OCI-LY3 (cell line): ENCODE data around the gene ZDHHC14.

Experiments used
- H2AFZ ChIP-seq: fragments of 200-600, 300-600 bp; shearing (Covaris generic); 2 replicates; pipeline ENCODE4 v1.6.0; 2014; ENCODE audit warnings: antibody characterized with exemption, low read depth, low read length
- H3K27ac ChIP-seq: fragments of 200-600, 300-600 bp; sonication (generic); 2 replicates; pipeline ENCODE4 v1.5.1; 2014; ENCODE audit warnings: mild to moderate bottlenecking, low read length, moderate library complexity, mixed read lengths
- H3K27me3 ChIP-seq: fragments of 200-600, 300-600 bp; sonication (generic); 2 replicates; pipeline ENCODE4 v1.6.1; 2014; ENCODE audit warnings: low read depth, low read length, mixed read lengths
- H3K36me3 ChIP-seq: fragments of 200-600, 300-600 bp; sonication (generic); replicated peaks from 2 replicates; pipeline ENCODE3; 2014; ENCODE audit warnings: low read depth, low read length, mixed read lengths
- H3K4me1 ChIP-seq: fragments of 300-600, 200-600 bp; sonication (generic); 2 replicates; pipeline ENCODE4 v1.6.1; 2014; ENCODE audit warnings: low read length, mixed read lengths
- H3K4me2 ChIP-seq: fragments of 200-600, 300-600 bp; sonication (generic); 2 replicates; pipeline ENCODE4 v1.6.1; 2014; ENCODE audit warnings: low read length, mixed read lengths
- H3K4me3 ChIP-seq: fragments of 300-600, 200-600 bp; sonication (generic); 2 replicates; pipeline ENCODE4 v1.5.1; 2014; ENCODE audit warnings: antibody characterized with exemption, mild to moderate bottlenecking, low read length, moderate library complexity
- H3K79me2 ChIP-seq: fragments of 300-600, 200-600 bp; shearing (Covaris generic); 2 replicates; pipeline ENCODE4 v1.6.1; 2014; ENCODE audit warnings: mild to moderate bottlenecking, low read length, mixed read lengths
- H3K9ac ChIP-seq: fragments of 300-600, 200-600 bp; shearing (Covaris generic); 2 replicates; pipeline ENCODE4 v1.6.0; 2014; ENCODE audit warnings: mild to moderate bottlenecking, low read length, moderate library complexity
- H3K9me3 ChIP-seq: fragments of 200-600, 300-600 bp; shearing (Covaris generic); 2 replicates; pipeline ENCODE4 v1.6.1; 2014; ENCODE audit warnings: low read length, mixed read lengths; ENCODE audit not compliant: insufficient read depth
- H4K20me1 ChIP-seq: fragments of 200-600, 300-600 bp; sonication (generic); 2 replicates; pipeline ENCODE4 v1.6.1; 2016; ENCODE audit warnings: low read length, mixed read lengths; ENCODE audit not compliant: insufficient read depth
- EZH2phosphoT487 ChIP-seq: fragments of 200-600 bp; shearing (Covaris generic); IDR thresholded peaks from 2 replicates; pipeline ENCODE4 v1.6.1; 2018; ENCODE audit warnings: antibody characterized with exemption, mixed run types, low read depth
- TF ChIP-seq, protein P1 (sequence below): fragments of 200-600, 300-600 bp; sonication (generic); IDR thresholded peaks from 2 replicates; pipeline ENCODE4 v1.5.1; 2014; ENCODE audit warnings: antibody characterized with exemption, low read length, low read depth

The ZDHHC14 gene

DNA sequence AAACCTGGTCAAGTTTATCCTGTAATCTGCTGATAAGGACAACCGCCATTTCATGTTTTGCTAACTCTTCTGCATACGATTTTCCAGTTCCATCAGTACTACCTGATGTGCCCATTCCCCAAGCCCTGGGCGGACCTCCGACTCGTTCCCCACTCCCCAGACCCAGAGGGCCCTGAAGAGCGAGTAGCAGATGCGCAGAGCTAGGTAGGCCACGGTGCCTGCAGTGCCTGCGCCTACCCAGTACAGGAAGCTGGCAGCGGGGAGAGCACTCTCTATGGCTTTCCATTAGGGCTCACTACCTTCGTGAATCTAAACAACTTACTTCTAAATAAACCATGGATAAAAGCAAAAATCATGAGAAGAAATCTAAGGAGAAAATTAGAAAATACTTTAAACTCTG lies 14.3 kb upstream of the ZDHHC14 start:
- no peak for TF ChIP-seq EZH2phosphoT487
- TF ChIP-seq, protein P1, sequence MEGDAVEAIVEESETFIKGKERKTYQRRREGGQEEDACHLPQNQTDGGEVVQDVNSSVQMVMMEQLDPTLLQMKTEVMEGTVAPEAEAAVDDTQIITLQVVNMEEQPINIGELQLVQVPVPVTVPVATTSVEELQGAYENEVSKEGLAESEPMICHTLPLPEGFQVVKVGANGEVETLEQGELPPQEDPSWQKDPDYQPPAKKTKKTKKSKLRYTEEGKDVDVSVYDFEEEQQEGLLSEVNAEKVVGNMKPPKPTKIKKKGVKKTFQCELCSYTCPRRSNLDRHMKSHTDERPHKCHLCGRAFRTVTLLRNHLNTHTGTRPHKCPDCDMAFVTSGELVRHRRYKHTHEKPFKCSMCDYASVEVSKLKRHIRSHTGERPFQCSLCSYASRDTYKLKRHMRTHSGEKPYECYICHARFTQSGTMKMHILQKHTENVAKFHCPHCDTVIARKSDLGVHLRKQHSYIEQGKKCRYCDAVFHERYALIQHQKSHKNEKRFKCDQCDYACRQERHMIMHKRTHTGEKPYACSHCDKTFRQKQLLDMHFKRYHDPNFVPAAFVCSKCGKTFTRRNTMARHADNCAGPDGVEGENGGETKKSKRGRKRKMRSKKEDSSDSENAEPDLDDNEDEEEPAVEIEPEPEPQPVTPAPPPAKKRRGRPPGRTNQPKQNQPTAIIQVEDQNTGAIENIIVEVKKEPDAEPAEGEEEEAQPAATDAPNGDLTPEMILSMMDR, result no peak
- Histone ChIP-seq H4K20me1 (no peaks in the 10 kb centered on the region), H3K79me2 (no peaks in the 10 kb centered on the region), H3K9ac (no peak overlapping the region), H3K27ac (no peak overlapping the region), H3K4me2 (no peak overlapping the region), H2AFZ (no peak overlapping the region), H3K36me3 (no peaks in the 10 kb centered on the region), H3K9me3 (no peaks in the 10 kb centered on the region), H3K27me3 (no peaks in the 10 kb centered on the region), H3K4me1 (no peaks in the 10 kb centered on the region), H3K4me3 (no peak overlapping the region)

DNA sequence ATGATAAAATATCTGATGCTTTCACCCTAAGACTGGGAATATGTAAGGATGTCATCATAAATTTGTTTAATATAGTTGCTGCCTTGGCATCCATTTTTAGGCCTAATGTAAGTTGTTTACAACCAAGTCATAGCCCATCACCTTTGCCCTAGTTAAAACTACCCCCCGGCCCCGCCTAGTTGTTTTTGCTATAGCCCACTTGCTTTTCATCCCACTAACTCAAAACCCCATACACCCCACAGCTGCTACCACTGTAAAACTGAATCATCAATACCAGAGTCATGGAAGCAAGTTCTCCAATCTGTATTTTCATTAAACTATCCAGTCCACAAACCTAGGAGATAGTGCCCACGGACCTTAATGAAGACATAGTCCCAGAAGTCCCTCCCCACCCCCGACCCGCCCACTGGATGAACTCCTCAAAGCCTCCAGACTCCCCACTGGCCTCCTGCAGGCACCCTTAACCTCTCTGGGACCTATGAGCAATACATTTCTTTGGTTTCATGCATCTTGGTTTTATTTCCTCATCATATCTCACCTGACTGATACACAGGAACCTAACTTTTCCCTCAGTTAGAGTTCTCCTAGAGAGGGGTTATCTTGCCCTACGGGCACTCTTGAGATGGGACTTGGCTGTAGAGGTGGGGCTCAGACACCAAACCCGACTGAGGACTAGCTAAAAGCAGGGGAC lies 12.5 kb upstream of the ZDHHC14 start:
- no peaks in the 10 kb centered on the region for H3K79me2 ChIP-seq

DNA sequence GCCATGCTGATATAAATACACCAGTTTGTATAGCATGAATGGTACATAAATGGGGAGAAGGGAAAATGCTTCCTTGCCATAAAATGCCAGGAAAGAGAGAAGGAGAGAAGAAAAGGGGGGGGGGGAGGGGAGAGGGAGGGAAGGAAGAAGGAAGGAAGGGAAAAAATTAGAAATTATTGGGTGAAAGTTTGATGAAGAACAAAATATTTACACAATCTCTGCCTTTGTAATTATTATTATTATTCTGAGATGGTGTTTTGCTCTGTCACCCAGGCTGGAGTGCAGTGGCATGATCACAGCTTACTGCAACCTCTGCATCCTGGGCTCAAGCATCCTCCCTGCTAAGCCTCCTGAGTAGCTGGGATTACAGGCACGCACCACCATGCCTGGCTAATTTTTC lies 10.2 kb upstream of the ZDHHC14 start:
- H3K9me3 ChIP-seq, result no peaks in the 10 kb centered on the region
- no peaks in the 10 kb centered on the region for H3K36me3 ChIP-seq
- no peak overlapping the region for H2AFZ ChIP-seq
- no peaks in the 10 kb centered on the region for H3K79me2 ChIP-seq
- H3K9ac ChIP-seq, result no peak overlapping the region
- no peaks in the 10 kb centered on the region for H3K27me3 ChIP-seq
- H4K20me1 ChIP-seq, result no peaks in the 10 kb centered on the region
- no peak overlapping the region for H3K4me2 ChIP-seq
- H3K27ac ChIP-seq, result no peak overlapping the region
- no peaks in the 10 kb centered on the region for H3K4me1 ChIP-seq
- no peak overlapping the region for H3K4me3 ChIP-seq
- TF ChIP-seq EZH2phosphoT487, result no peak
- TF ChIP-seq, protein P1, result no peak

More for the DNA sequence above, 12.5 kb upstream of the ZDHHC14 start:
- H3K9ac ChIP-seq, result no peak overlapping the region
- H3K27me3 ChIP-seq, result no peaks in the 10 kb centered on the region
- no peak overlapping the region for H2AFZ ChIP-seq
- H3K36me3 ChIP-seq, result no peaks in the 10 kb centered on the region
- no peaks in the 10 kb centered on the region for H4K20me1 ChIP-seq
- H3K4me2 ChIP-seq, result no peak overlapping the region
- TF ChIP-seq, protein P1, result no peak
- TF ChIP-seq EZH2phosphoT487, result no peak
- H3K9me3 ChIP-seq, result no peaks in the 10 kb centered on the region
- H3K27ac ChIP-seq, result no peak overlapping the region
- H3K4me3 ChIP-seq, result no peak overlapping the region
- H3K4me1 ChIP-seq, result no peaks in the 10 kb centered on the region

DNA sequence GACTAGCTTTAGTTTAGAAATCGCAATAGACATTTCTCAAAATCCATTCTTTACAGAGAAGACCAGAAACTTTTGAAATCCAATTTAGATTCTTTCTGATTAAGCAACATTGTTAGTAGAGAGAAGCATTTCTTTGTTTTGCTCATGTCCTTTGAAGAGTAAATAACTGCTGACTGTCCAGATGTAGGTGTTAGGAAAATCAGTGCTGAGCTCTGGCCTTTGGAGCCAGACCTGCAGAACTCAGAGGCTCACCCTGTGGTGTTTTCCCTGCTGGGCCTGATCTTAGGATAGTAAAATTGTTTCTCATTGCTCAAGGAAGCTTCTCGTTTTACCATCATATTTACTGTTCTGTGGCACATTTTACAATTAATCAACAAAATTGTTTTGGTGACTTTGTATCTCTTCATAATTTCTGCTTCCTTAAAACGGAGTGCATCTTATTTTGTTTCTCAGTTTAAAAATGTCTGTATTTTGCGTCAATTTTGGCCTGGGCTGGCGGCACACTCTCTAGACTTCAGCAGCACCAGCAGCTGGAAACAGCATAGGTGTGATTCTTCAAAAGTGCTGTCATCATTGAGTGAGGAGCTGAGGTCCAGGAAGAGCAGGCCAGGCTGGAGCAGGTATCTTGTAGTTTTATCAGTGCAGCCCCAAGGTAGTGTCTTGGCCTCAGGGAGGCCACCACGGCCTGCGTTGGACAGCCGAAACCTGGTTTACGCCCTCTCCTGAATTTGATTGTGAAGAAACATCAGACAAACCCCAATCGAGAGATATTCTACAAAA lies 8.3 kb upstream of the ZDHHC14 start:
- Histone ChIP-seq H2AFZ (no peak overlapping the region), H3K79me2 (no peaks in the 10 kb centered on the region), H3K27me3 (no peaks in the 10 kb centered on the region), H3K4me1 (peaks cover 5% of the 10 kb centered on the region; the same call in 1 of the 2 replicates), H3K9me3 (no peaks in the 10 kb centered on the region), H3K4me2 (no peak overlapping the region), H3K4me3 (no peak overlapping the region), H3K36me3 (no peaks in the 10 kb centered on the region), H3K27ac (no peak overlapping the region), H3K9ac (no peak overlapping the region), H4K20me1 (no peaks in the 10 kb centered on the region)
- TF ChIP-seq EZH2phosphoT487, result no peak
- TF ChIP-seq, protein P1, result no peak
